ENCODE measurements around the gene ARRB2. TPM values are rescaled to one million over a fixed set of nuclear protein-coding genes. Genes with fewer than 3 reads are reported as not detected.

ARRB2 gene
- total and polyA plus RNA-seq, 2 of the 8 experiments (the other 6 are each of a cell fraction or from before 2014, with no cell fraction given), result 72.4 to 101 TPM

DNA sequence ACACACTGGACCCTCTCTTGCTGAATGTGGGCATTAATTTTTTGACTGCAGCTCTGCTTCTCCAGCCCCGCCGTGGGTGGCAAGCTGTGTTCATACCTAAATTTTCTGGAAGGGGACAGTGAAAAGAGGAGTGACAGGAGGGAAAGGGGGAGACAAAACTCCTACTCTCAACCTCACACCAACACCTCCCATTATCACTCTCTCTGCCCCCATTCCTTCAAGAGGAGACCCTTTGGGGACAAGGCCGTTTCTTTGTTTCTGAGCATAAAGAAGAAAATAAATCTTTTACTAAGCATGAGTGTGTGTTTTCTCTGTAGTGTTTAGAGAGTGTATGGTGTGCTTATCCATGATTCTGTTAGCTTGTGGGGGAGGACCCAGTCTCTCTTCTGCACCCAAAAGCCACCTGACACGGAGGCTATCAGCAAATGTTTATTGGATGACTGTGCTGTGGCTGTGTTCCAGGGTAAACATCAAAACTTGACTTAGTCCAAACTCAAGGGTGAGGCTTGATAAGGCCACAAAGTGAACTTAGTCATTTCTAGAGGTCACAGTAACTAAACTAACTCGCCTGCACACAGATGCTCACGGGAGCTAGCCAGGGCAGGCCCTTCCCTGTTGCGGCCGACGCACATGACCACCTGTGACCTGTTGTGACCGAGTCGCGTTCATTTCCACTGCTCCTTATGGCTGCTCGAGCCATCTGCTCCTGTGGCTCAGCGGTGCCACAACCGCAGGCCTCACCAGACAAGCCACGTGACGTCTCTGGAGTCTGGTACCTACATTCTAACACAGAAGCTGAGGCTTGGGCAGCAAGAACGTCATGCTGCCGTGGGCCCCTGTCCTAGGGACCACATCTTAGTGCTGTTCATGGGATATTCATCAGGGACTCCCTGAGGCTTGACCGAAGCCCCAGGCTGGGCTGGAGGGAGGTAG lies 11.0 kb downstream of the ARRB2 start:
- H3K23ac ChIP-seq (ENCODE audit: insufficient read length), result no peak overlapping the region
- CTCF ChIA-PET (ENCODE audit: partially characterized antibody), result interaction anchor here (1.0 to 1.4 kb wide), 2 partner anchors 9 to 50 kb away, joined by 3 to 4 read pairs; no protein-coding TSS in a partner anchor
- no peak overlapping the region for H2BK120ac ChIP-seq (replicated peaks; ENCODE audit: low read depth, low read length)
- POLR2A ChIA-PET (ENCODE audit: partially characterized antibody), result interaction anchor here (0.9 to 2.1 kb wide), 4 partner anchors 9 to 13 kb away, joined by 4 to 7 read pairs (median 4); partner anchors contain the start of gene ARRB2
- no peaks in the 10 kb centered on the region for H4K20me1 ChIP-seq (replicated peaks in 1 of 2; ENCODE audit: control insufficient read depth in 1 of 2, insufficient read depth in 2 of 2, low read length in 2 of 2)
- no peaks in the 10 kb centered on the region for H3K27me3 ChIP-seq (replicated peaks in 1 of 4; ENCODE audit: control insufficient read depth in 3 of 4, extremely low read depth in 1 of 4, insufficient read depth in 3 of 4, low read length in 3 of 4)
- H3K23me2 ChIP-seq (ENCODE audit: low read depth, low read length), result no peaks in the 10 kb centered on the region
- peaks cover 0 to 35% (median 18%) of the 10 kb centered on the region in 4 experiments; a peak in 7 of 8 replicates for H3K36me3 ChIP-seq (ENCODE audit: control insufficient read depth in 2 of 4, insufficient read depth in 4 of 4, low read length in 3 of 4)
- H3K27ac ChIP-seq (ENCODE audit: low read depth, low read length), result no peak overlapping the region
- no peak overlapping the region for H3K14ac ChIP-seq (ENCODE audit: insufficient read length)
- H3K4me2 ChIP-seq (ENCODE audit: insufficient read depth in 1 of 2, low read depth in 2 of 2, low read length in 2 of 2), result no peak overlapping the region
- no peak overlapping the region for H3K4me3 ChIP-seq (ENCODE audit: extremely low read depth in 1 of 4, insufficient read depth in 2 of 4, low read depth in 3 of 4, low read length in 4 of 4)
- no peak overlapping the region for H2AK5ac ChIP-seq (ENCODE audit: low read depth, low read length)
- H2AFZ ChIP-seq (ENCODE audit: low read length), result no peak overlapping the region
- no peak overlapping the region for H2BK15ac ChIP-seq (ENCODE audit: low read length)
- H3K4ac ChIP-seq (replicated peaks; ENCODE audit: insufficient read length, low read depth, low read length), result no peak overlapping the region
- no peak overlapping the region for H3K9ac ChIP-seq (replicated peaks in 1 of 4; ENCODE audit: extremely low read depth in 1 of 4, low read depth in 3 of 4, low read length in 3 of 4)
- H4K91ac ChIP-seq (replicated peaks; ENCODE audit: insufficient read length, low read length), result no peak overlapping the region
- no peaks in the 10 kb centered on the region for H3K79me2 ChIP-seq (ENCODE audit: control insufficient read depth in 1 of 2, insufficient read depth in 2 of 2, low read length in 2 of 2)
- H4K8ac ChIP-seq (ENCODE audit: extremely low read depth, insufficient read depth, low read length), result no peak overlapping the region
- WGBS, 2 experiments (ENCODE audit: extremely low coverage in 1 of 2, insufficient coverage in 1 of 2, insufficient read length in 1 of 2, insufficient replicate concordance in 2 of 2, low coverage in 1 of 2, low lambda C conversion rate in 2 of 2, missing lambda C conversion rate in 1 of 2), result 88% methylated on average over 20 of the region's 20 CpGs; no CpG with 5 or more reads in 1 of the 2 experiments
- no peaks in the 10 kb centered on the region for H3K9me3 ChIP-seq (ENCODE audit: insufficient read depth in 2 of 2, low read depth in 1 of 2, low read length in 1 of 2)
- H2BK20ac ChIP-seq (ENCODE audit: low read length), result no peak overlapping the region
- no peak overlapping the region for H4K5ac ChIP-seq (ENCODE audit: insufficient read length, low read depth, low read length)
- no peaks in the 10 kb centered on the region for H3K79me1 ChIP-seq (ENCODE audit: low read depth, low read length)
- H2BK12ac ChIP-seq (ENCODE audit: low read depth, low read length), result no peak overlapping the region
- H2BK5ac ChIP-seq (ENCODE audit: low read depth, low read length), result no peak overlapping the region
- FAIRE-seq (no peak), DNase-seq (ENCODE audit: low read depth in 1 of 2, low spot score in 2 of 2) (no peak)
- no peaks in the 10 kb centered on the region for H3K4me1 ChIP-seq (replicated peaks in 1 of 4; ENCODE audit: control insufficient read depth in 3 of 4, insufficient read depth in 4 of 4, low read length in 3 of 4)
- H3K56ac ChIP-seq (replicated peaks; ENCODE audit: insufficient read length, low read depth, low read length), result no peak overlapping the region
- H3K18ac ChIP-seq (ENCODE audit: extremely low read depth, low read length), result no peak overlapping the region
- no peak for TF ChIP-seq CTBP2 (IDR thresholded peaks at IDR 0.05; ENCODE audit: borderline replicate concordance, insufficient read depth, insufficient read length, low read length)
- no peak for TF ChIP-seq ATF2 (IDR thresholded peaks at IDR 0.05; ENCODE audit: low read length)
- no peak for TF ChIP-seq HDAC6 (IDR thresholded peaks at IDR 0.05; ENCODE audit: low read depth, low read length)
- TF ChIP-seq CBX5 (IDR thresholded peaks at IDR 0.05; ENCODE audit: low read depth, low read length), result no peak
- TF ChIP-seq KDM4A (IDR thresholded peaks at IDR 0.05; ENCODE audit: low read depth, low read length, severe bottlenecking), result no peak
- no peak for TF ChIP-seq CREB1 (IDR thresholded peaks at IDR 0.05)
- TF ChIP-seq ZNF274 (IDR thresholded peaks at IDR 0.05; ENCODE audit: borderline replicate concordance, extremely low read depth, low read length), result no peak
- TF ChIP-seq CBX8 (IDR thresholded peaks at IDR 0.05; ENCODE audit: borderline replicate concordance, low read depth, low read length), result no peak
- TF ChIP-seq PHF8 (conservative IDR thresholded peaks at IDR 0.05; ENCODE audit: low read depth, low read length), result no peak
- TF ChIP-seq SIX5 (IDR thresholded peaks at IDR 0.05; ENCODE audit: low read depth, low read length), result no peak

All from H1 (cell line).